HL-60 (cell line): ENCODE measurements around the gene PIP5K1A.

Experiments used
- DNase-seq, 2 experiments: peaks; one replicate each; pipeline ENCODE4 v3.0.0-alpha.2; 2010 to 2020; ENCODE audit warnings: low read depth in 1 of 2, low spot score in 1 of 2
- H3K27ac ChIP-seq: fragments of 250-450 bp; sonication (Bioruptor Pico); replicated peaks from 2 replicates; pipeline ENCODE4 v1.5.1; 2020; ENCODE audit warnings: mild to moderate bottlenecking, moderate library complexity
- H3K27me3 ChIP-seq: fragments of 250-450 bp; sonication (Bioruptor Pico); 2 replicates; pipeline ENCODE4 v1.5.1; 2021; ENCODE audit warnings: mild to moderate bottlenecking, moderate library complexity; ENCODE audit not compliant: insufficient read depth, poor library complexity, severe bottlenecking
- H3K4me3 ChIP-seq: replicated peaks from 2 replicates; pipeline ENCODE4 v1.5.1; 2011; ENCODE audit warnings: mild to moderate bottlenecking, control low read depth, low read length; ENCODE audit not compliant: insufficient read depth
- CTCF ChIP-seq: IDR thresholded peaks from one replicate; pipeline ENCODE4 v1.5.1; 2011; ENCODE audit warnings: low read length, control low read depth, inconsistent platforms; ENCODE audit not compliant: insufficient read depth
- GABPA ChIP-seq: IDR thresholded peaks from 2 replicates; pipeline ENCODE4 v1.6.1; 2012; ENCODE audit warnings: low read depth
- POLR2AphosphoS5 ChIP-seq: IDR thresholded peaks from 2 replicates; pipeline ENCODE4 v1.6.1; 2012; ENCODE audit warnings: low read depth
- REST ChIP-seq: IDR thresholded peaks from 2 replicates; pipeline ENCODE4 v1.6.1; 2012; ENCODE audit warnings: low read depth; ENCODE audit not compliant: insufficient replicate concordance
- SPI1 ChIP-seq: IDR thresholded peaks from 2 replicates; pipeline ENCODE4 v1.6.1; 2012; ENCODE audit warnings: low read depth, mild to moderate bottlenecking, borderline replicate concordance
- long read RNA-seq: library from polyadenylated mRNA; unstranded; transcript quantifications from one replicate; pipeline ENCODE4 v2.0.0, GENCODE V29; 2020

PIP5K1A gene, protein sequence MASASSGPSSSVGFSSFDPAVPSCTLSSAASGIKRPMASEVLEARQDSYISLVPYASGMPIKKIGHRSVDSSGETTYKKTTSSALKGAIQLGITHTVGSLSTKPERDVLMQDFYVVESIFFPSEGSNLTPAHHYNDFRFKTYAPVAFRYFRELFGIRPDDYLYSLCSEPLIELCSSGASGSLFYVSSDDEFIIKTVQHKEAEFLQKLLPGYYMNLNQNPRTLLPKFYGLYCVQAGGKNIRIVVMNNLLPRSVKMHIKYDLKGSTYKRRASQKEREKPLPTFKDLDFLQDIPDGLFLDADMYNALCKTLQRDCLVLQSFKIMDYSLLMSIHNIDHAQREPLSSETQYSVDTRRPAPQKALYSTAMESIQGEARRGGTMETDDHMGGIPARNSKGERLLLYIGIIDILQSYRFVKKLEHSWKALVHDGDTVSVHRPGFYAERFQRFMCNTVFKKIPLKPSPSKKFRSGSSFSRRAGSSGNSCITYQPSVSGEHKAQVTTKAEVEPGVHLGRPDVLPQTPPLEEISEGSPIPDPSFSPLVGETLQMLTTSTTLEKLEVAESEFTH
- long read RNA-seq, transcript PIP5K1A-201 (15 exons, 3,767 nt), result major isoform, 91 of 194 reads
- long read RNA-seq, transcript PIP5K1A-204 (15 exons, 3,737 nt), result minor isoform, 51 of 194 reads
- long read RNA-seq, partial matches to known transcripts, result 7 of 194 reads
- long read RNA-seq, other reads (novel, unspliced or antisense), result 44 of 194 reads

GRCh38 chr1:151198254-151199127, at the start of gene PIP5K1A:
TSS of gene PIP5K1A (plus strand) at chr1:151198552. CDS start at chr1:151198997, 445 bp downstream.
- no peak for TF ChIP-seq GABPA
- TF ChIP-seq POLR2AphosphoS5, result peak; percentile 69
- H3K27me3 ChIP-seq, result no peaks in the 10 kb centered on the region
- DNase-seq, result peak; percentile 96 to 99
- peak within 1 kb of the TSS; percentile 81 for H3K27ac ChIP-seq
- H3K4me3 ChIP-seq, result peak within 1 kb of the TSS; percentile 98

GRCh38 chr1:151156515-151156819, 41.9 kb upstream of the PIP5K1A start, which contains the start of gene TNFAIP8L2:
TSS of gene TNFAIP8L2 (plus strand) at chr1:151156649. CDS start at chr1:151158698, 2,049 bp downstream.
- Histone ChIP-seq H3K27me3 (no peaks in the 10 kb centered on the region), H3K4me3 (peak within 1 kb of the TSS; percentile 49), H3K27ac (peak within 1 kb of the TSS; percentile 84)
- TF ChIP-seq GABPA, result no peak
- no peak for TF ChIP-seq POLR2AphosphoS5
- no peak for TF ChIP-seq REST
- TF ChIP-seq SPI1, result no peak
- no peak for TF ChIP-seq CTCF
- peak; percentile 77 to 92 for DNase-seq

GRCh38 chr1:151157067-151157531, 41.3 kb upstream of the PIP5K1A start:
- peak; percentile 90 to 94 for DNase-seq
- TF ChIP-seq REST (no peak), GABPA (peak; percentile 62), POLR2AphosphoS5 (peak; percentile 91)
- no peaks in the 10 kb centered on the region for H3K27me3 ChIP-seq
- H3K27ac ChIP-seq, result peak overlapping the region; percentile 84
- H3K4me3 ChIP-seq, result peak overlapping the region; percentile 49

- H3K27ac ChIP-seq, result peak overlapping the region; percentile 84
- H3K27me3 ChIP-seq, result no peaks in the 10 kb centered on the region
- peak overlapping the region; percentile 13 for H3K4me3 ChIP-seq
- TF ChIP-seq CTCF, result no peak
- no peak for TF ChIP-seq GABPA
- no peak; the same call in 1 of the 2 replicates for TF ChIP-seq SPI1
- no peak for TF ChIP-seq POLR2AphosphoS5
- no peak for TF ChIP-seq REST
- peak in 1 of 2 experiments; percentile 35 for DNase-seq
Measured at GRCh38 chr1:151158326-151158725, 40.0 kb upstream of the PIP5K1A start.
